ENCODE results near the gene ARL6IP6. TPM values are rescaled to one million over a fixed set of nuclear protein-coding genes. Genes with fewer than 3 reads are reported as not detected.
"Not testable (repeated sequence)": the region's sequence is repeated elsewhere in the genome, so short reads cannot be mapped to it uniquely, and the experiment has no call there.

The ARL6IP6 gene
- total RNA-seq, 1 experiment from 2014 or later = 38.9 TPM

- Histone ChIP-seq H3K4me3 (ENCODE audit: low read depth in 2 of 2, low read length in 2 of 2) (no peak overlapping the region), H3K9me3 (ENCODE audit: control insufficient read depth, insufficient read depth, low read depth, low read length) (no peaks in the 10 kb centered on the region), H3K27me3 (ENCODE audit: control insufficient read depth, insufficient read depth, low read length) (no peaks in the 10 kb centered on the region), H3K4me1 (ENCODE audit: control insufficient read depth, insufficient read depth, low read length) (no peaks in the 10 kb centered on the region), H3K36me3 (ENCODE audit: control insufficient read depth, insufficient read depth, low read length) (peaks cover 3% of the 10 kb centered on the region; the same call in 1 of the 2 replicates), H3K27ac (ENCODE audit: low read length) (no peak overlapping the region)
- TF ChIP-seq SIN3A (IDR thresholded peaks at IDR 0.05; ENCODE audit: borderline replicate concordance, insufficient read depth, low read depth, low read length) (no peak), REST (IDR thresholded peaks at IDR 0.05; ENCODE audit: insufficient read depth in 1 of 2, low read depth in 2 of 2, low read length in 1 of 2) (no peak), CTCF (IDR thresholded peaks at IDR 0.05) (no peak), POLR2AphosphoS5 (IDR thresholded peaks at IDR 0.05; ENCODE audit: low read depth, low read length) (no peak)
- CTCF ChIA-PET = no interaction called here
- intact Hi-C loops (cut with micrococcal nuclease; ENCODE audit: unreplicated experiment) (no loop called here), in situ Hi-C loops (cut with HindIII; ENCODE audit: low pct_unique_long_range_greater_than_20kb, low sequenced_read_pairs) (no loop called here)
- no peak for DNase-seq (ENCODE audit: low read depth, low spot score)
- no peak for ATAC-seq
- POLR2A ChIA-PET = no interaction called here
- no TSS peak for BruUV-seq (replicated peaks)
Measured at GRCh38 chr2:152729844-152730243, 11.4 kb downstream of the ARL6IP6 start.

DNA sequence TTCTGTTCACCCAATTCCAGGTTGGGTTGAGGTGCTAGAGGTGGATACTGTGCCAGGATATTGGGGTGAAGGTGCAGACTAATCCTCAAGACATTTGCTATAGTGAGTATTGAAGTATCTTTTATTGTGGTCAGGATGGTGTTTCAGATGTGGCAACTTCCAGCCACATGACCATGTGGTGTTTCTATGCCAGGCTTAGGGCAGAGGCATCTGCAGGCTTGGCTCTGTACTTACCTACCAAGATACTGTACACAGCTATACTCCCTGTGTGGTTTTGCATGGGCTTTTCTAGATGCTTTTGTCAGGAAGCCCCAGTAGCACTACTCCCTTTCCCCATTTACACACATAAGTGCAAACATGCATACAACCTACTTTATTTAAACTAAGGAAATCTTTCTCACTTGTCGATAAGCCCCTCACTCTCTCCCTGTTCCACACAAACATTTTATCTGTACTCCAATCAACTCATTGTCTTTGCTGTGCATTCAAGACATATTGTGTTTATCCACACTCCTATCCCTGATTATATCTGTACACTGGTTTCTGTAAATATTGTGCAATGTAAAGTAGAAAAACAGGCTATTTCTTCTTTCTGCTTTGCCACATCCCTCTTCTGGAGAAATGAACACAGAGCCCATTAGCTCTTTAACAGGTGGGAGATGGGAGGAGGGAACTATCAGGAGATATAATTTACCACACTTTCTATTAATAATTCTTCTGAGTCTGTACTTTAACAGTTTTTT is 12.3 kb downstream of the ARL6IP6 start:
- H3K27me3 ChIP-seq (ENCODE audit: control insufficient read depth, insufficient read depth, low read length) = no peaks in the 10 kb centered on the region
- BruUV-seq (replicated peaks) = no TSS peak
- intact Hi-C loops (cut with micrococcal nuclease; ENCODE audit: unreplicated experiment) (no loop called here), in situ Hi-C loops (cut with HindIII; ENCODE audit: low pct_unique_long_range_greater_than_20kb, low sequenced_read_pairs) (no loop called here)
- no peak overlapping the region for H3K4me3 ChIP-seq (ENCODE audit: low read depth in 2 of 2, low read length in 2 of 2)
- ChIA-PET POLR2A (no interaction called here), CTCF (no interaction called here)
- no peaks in the 10 kb centered on the region for H3K4me1 ChIP-seq (ENCODE audit: control insufficient read depth, insufficient read depth, low read length)
- no peak for TF ChIP-seq CTCF (IDR thresholded peaks at IDR 0.05)
- TF ChIP-seq REST (IDR thresholded peaks at IDR 0.05; ENCODE audit: insufficient read depth in 1 of 2, low read depth in 2 of 2, low read length in 1 of 2) = no peak
- TF ChIP-seq TCF7L2 (IDR thresholded peaks at IDR 0.05; ENCODE audit: low read depth, low read length) = no peak
- TF ChIP-seq SIN3A (IDR thresholded peaks at IDR 0.05; ENCODE audit: borderline replicate concordance, insufficient read depth, low read depth, low read length) = no peak
- TF ChIP-seq POLR2AphosphoS5 (IDR thresholded peaks at IDR 0.05; ENCODE audit: low read depth, low read length) = no peak
- no peak for DNase-seq (ENCODE audit: low read depth, low spot score)
- H3K36me3 ChIP-seq (ENCODE audit: control insufficient read depth, insufficient read depth, low read length) = peaks cover 12% of the 10 kb centered on the region; the same call in 1 of the 2 replicates
- no peaks in the 10 kb centered on the region for H3K9me3 ChIP-seq (ENCODE audit: control insufficient read depth, insufficient read depth, low read depth, low read length)
- no peak overlapping the region for H3K27ac ChIP-seq (ENCODE audit: low read length)
- ATAC-seq = no peak

- H3K4me1 ChIP-seq (ENCODE audit: control insufficient read depth, insufficient read depth, low read length); intact Hi-C loops (cut with micrococcal nuclease; ENCODE audit: unreplicated experiment); DNase-seq (ENCODE audit: low read depth, low spot score); H3K27ac ChIP-seq (ENCODE audit: low read length); POLR2A ChIA-PET; H3K9me3 ChIP-seq (ENCODE audit: control insufficient read depth, insufficient read depth, low read depth, low read length); CTCF ChIA-PET; BruUV-seq (replicated peaks); H3K4me3 ChIP-seq (ENCODE audit: low read depth in 2 of 2, low read length in 2 of 2); in situ Hi-C loops (cut with HindIII; ENCODE audit: low pct_unique_long_range_greater_than_20kb, low sequenced_read_pairs); H3K27me3 ChIP-seq (ENCODE audit: control insufficient read depth, insufficient read depth, low read length); ATAC-seq: not testable (repeated sequence)
- H3K36me3 ChIP-seq (ENCODE audit: control insufficient read depth, insufficient read depth, low read length) = peaks cover 26% of the 10 kb centered on the region
Measured at GRCh38 chr2:152737509-152737908, 19.1 kb downstream of the ARL6IP6 start.

All from Panc1 (cell line).